NCI-H2227 treated with DMSO at 0.1 percent for 48 hours (cell line): Measurements from ENCODE around the gene SLC23A3.

Source experiments
- DNase-seq: peaks from one replicate; lab custom pipeline; 2025; lab: John Stamatoyannopoulos, UW

The SLC23A3 gene, protein sequence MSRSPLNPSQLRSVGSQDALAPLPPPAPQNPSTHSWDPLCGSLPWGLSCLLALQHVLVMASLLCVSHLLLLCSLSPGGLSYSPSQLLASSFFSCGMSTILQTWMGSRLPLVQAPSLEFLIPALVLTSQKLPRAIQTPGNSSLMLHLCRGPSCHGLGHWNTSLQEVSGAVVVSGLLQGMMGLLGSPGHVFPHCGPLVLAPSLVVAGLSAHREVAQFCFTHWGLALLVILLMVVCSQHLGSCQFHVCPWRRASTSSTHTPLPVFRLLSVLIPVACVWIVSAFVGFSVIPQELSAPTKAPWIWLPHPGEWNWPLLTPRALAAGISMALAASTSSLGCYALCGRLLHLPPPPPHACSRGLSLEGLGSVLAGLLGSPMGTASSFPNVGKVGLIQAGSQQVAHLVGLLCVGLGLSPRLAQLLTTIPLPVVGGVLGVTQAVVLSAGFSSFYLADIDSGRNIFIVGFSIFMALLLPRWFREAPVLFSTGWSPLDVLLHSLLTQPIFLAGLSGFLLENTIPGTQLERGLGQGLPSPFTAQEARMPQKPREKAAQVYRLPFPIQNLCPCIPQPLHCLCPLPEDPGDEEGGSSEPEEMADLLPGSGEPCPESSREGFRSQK

DNA sequence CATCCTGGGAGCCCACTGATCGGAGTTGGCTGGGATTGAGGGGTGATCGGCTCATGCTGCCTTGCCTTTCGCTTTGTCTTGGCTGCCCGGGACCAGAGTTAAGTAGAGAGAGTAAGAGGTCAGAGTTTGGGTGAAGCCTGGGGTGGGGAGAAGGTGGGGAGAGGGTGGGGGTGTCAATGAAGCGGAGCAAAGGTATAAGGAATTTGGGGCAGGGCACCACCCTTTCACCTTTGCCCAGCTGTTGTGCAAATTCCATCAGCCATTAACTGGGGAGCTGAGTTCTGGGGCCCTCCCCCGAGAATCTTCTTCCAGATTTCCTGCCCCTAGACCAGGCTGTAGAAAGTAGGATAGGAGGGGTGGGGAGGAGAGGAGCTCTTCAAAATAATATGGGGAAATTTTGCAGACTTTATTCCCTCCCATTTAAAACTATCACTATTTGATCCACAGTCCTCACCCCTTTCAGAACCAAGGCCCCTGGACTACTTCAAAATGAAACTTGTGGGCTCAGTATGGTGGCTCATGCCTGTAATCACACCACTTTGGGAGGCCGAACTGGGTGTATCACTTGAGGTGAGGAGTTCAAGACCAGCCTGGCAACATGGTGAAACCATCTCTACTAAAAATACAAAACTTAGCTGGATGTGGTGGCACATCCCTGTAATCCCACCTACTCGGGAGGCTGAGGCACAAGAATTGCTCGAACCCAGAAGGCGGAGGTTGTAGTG lies at the start of gene SLC23A3:
SLC23A3 (minus strand) TSS at position 100 of the 725 bp plus-strand sequence; CDS start at position 55, 45 bp downstream.
- DNase-seq: no peak

DNA sequence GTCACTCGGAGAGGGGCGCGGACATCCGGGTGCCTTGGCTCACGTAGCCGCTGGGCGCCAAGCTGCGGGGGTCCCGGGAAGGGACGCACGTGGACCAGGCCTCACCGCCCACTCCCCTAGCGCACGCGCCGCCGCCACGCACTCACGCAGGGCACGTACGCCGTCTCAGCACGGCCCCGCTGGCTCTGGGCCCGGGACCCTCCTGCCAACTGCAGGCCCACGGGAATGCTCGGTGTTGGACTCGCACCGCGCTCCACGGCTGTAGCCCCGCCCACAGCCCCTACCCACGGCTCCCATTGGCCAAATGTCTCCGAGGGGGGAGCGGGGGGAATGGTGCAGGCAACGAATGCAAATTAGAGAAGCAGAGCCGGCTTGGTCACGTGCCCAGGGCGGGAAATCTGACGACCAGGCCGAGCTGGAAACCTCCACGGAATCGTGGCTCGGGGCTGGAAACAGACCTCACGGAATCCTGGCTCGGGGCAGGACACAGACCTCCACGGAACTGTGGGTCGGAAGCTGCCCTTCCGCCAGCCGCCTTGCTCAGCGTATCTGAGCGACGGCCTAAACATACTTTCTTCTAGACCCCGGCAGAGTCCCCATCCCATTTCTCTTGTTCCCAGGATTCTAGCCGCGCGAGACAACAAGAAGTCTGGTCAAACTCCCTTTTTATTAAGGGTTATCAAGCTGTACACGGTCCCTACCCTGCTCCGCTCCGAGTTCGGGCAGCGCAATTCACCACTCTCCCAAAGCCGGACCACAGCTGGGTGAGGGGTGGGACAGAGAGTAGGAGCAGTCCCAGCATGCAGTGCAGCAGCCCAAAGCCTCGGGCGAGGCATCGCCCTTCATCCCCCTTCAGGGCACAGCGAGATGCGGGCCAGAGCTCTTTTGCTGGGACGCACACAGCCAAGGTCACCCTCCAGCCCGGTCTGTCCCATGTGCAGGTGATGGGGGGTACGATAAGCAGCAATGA lies 49.2 kb upstream of the SLC23A3 start, which contains the start of gene ABCB6:
ABCB6 (minus strand) TSS at position 227 of the 970 bp plus-strand sequence. CDS start 285 bp downstream, outside the sequence.
- DNase-seq: peak; percentile 96

DNA sequence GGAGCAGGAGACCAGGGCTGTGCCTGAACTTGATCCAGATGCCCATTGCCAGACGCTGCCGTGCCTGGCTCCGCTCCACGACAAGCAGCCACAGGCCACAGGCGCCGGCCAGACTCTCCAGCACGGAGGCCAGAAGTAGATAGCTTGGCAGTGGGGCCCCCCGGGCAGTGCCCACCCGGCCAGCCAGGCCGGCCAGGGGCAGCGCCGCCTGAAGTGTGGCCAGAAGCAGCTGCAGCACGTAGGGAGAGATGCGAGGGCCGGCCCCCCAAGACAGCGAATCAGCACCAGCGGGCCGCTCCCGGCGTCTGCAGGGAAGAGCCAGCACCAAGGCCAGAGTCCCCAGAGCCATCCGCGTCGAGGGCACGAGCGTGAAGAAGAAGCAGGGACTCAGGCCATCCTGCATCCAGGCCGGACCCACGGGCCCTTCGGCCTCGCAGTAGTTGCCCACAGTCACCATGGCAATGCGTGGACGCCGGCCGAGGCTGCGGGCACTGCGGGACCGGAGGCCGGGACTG lies 48.4 kb upstream of the SLC23A3 start:
- DNase-seq: peak; percentile 49

DNA sequence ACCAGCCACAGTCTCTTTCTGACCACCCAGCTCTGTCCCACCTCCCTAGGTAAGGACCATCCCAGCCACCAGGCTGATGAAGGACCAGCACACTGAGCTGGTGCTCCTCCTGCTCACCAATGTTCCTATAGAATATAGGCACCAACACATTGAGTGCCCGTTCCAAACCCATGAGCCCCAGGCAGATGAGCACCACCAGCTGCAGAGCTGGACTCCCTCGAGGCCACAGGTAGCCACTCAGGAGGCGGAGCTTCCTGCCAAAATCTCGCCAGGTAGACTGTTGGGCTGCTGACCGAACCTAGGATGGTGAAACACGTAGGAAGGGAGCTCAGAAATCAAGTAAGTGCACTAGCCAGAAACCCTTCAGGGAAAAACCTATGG lies 46.7 kb upstream of the SLC23A3 start:
- DNase-seq: no peak

DNA sequence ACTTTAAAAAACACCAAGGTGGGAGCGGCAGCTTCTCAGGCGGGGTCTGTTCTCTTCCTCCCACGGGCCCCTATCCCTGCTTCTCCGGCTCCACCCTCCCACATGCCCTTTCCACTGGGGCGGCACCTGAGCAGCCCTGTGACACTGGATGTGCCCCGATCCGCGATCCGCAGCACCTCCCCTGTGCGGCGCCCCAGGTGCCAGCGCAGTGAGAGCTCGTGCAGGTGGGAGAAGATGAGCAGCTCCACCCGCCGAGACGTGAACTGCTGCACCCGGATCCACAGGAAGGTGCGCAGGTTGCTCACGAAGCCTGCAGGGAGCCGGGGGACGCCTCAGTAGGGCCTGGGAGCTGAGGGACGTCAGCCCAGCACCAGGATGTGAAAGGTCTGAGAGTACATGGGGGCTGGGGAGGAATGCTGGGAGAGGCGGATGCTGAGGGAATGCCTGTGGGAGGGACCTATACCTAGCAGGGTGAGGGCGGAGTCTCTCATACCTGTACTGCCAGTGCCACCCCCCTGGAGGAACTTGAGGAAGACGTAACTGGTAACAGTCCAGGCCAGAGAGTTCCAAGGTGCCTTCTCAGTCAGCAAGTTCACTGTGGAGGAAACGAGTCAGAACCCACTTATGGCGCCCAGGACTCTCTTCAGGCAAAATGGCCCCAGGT lies 46.2 kb upstream of the SLC23A3 start:
- no peak for DNase-seq

DNA sequence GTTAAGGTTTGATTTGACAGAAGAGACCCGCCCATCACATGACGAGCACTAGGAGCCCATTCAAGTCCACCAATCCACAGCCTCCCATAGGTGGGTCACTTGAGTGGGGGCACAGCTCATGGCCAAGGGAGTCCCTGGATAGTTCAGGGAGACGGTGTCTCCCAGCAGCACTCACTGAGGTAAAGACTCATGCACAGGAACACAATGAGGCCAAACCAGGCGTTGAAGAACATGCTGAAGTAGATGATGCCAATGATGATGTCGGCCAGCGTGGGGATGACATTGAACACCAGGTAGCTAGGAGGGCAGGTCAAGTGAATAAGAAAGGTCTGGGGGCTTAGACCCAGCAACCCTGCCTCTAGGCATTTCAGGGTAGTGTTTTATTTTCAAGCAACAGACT lies 45.0 kb upstream of the SLC23A3 start:
- DNase-seq: no peak

DNA sequence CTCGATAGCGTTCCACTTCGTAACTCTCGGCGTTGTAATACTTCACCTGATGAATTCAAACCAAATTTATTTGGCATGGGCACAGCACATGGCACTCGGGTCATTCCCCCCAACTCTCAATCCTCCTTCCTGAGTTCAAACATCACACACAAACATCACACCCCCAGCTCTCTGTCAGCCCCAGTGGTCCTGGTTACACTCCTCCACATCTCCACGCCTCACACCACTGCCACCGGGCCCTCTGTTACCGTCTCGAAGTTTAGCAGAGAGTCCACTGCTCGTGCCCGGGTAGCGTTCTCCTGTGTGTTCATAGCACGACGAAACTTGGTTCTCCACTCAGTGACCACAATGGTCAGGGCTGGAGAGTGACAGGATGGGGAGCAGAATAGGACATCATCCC lies 44.3 kb upstream of the SLC23A3 start:
- no peak for DNase-seq

DNA sequence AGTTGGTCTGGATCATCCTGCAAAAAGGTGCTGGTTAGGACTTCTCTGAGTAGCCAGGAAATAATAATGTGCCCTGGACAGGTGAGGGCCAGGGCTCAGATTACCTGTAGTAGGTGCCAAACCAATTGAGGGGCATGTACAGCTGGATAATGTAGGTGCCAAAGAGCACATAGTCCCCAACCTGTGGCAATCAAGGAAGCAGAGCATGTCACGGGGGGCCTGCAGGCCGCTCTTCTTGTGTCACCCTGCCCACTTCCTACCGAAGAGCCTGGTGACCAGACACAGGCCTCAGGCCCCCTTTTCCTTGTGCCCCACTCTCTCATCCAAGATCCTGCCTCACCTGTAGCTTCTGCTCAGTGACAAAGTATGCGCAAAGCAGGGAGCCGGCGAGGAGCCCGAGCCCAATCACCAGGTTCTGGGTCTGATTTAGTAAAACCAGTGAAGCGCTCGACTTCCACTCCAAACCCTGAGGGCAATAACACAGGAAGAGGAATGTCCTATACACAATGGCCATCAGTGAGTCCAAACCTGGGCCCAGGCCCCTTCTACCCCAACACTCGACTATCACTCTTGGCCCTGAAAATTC lies 43.8 kb upstream of the SLC23A3 start:
- no peak for DNase-seq

DNA sequence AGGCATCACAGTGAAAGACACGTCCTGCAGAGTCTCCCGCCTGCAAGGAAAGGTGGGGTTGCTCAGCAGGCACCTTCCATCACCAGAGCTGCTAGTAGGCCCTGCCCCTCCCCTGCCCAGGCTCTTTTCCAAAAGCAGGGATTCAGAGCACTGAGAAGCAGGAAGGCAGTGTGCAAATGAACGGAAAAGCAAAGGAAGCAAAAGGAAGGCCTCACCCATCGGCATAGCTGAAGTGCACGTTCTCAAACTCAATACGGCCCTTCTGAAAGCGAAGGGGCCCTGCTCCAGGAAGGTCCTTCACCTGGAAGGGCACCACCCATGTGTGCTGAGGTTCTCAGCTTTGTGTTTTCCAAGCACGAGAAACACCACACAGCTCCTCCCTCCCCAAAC lies 43.2 kb upstream of the SLC23A3 start:
- no peak for DNase-seq

DNA sequence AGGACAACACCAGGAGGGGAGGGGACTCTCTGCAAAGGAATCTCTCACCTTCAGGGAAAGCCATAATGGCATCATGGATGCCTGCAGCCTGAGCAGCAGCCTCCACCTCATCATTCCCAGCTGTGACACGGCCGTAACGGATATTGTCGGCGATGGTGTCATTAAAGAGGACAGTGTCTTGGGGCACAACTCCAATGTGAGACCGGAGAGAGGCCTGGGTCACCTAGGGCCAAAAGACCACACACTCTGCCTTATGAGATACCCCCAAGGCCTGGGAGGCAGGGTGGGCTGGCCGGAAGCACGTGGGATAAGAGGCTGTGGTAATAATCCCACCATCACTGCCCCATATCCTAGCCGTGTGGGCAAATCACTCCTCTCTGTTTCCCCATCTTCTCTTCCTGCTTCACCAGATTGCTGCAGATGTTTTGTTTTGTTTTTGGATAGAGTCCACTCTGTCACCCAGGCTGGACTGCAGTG lies 41.1 kb upstream of the SLC23A3 start:
- DNase-seq: no peak

DNA sequence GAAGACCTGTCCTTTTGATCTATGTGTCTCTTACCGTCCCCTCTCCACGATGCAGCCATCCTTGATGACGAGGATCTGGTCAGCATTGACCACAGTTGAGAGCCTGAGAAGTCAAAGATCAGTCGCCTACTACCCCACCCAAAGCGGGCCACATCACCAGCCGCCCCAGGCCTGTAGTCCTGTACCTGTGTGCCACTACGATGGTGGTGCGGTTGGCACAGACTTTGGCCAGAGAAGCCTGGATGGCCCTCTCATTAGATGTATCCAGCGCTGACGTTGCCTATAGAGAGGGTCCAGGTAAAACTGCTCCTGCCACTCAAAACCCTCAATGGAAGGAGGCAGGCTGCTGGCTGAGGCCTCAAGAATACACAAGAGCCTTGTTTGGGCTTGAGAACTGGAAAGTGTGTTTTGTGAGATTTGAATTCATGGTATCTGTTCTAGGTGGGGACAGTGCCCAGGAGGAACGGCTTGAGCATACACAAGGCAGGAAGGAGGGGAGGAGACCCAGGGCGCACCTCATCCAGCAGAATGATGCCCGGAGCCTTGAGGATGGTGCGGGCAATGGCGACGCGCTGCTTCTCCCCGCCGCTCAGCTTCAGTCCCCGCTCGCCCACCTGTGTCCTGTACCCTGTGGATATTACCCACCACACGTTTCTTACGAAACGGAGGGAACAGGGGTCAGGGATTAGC lies 40.5 kb upstream of the SLC23A3 start:
- DNase-seq: no peak

DNA sequence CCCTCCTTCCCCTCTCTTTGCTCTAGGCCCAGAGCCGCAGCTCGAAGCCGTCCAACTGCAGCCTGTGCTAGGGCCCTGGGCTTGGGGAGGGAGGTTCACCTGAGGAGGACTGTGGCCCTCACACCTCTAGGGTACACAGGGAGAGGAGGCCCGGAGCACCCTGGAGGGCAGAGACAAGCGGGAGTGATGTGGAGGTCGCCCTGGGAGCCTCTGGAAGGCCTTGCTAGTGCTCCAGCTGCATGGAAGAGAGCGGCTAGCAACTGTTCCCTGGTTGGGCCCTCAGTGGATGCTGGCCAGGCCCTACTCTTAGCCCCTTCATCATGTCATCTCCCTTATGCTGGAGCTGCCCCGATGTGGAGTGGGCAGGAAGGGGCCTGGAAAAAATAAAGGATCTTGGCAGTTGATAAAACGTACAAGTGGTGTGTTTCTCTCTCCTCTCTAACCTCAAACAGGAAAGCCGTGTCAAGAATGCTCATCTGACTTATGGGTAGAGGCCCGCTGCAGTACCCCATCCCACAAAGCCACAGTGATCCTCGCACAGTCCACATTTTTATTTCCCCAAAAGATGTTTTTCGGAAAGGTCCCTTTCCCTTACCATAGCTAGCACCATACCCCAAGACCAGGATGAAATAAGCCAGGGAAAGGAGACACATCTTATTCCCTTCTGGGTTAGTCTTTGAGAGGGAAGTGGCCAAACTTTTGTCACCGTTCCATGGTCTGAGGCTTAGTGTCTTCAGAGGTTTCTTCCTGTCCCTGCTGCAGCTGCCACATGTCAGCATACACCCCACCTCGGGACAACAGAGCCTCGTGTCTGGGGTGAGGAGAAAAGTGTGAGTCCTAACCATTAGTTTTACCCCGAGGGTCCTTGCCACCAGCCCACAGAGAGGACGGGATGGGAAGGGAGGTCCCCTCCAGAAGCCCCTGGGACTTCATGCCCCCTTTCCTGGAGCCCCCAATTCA lies 39.7 kb upstream of the SLC23A3 start:
- no peak for DNase-seq

DNA sequence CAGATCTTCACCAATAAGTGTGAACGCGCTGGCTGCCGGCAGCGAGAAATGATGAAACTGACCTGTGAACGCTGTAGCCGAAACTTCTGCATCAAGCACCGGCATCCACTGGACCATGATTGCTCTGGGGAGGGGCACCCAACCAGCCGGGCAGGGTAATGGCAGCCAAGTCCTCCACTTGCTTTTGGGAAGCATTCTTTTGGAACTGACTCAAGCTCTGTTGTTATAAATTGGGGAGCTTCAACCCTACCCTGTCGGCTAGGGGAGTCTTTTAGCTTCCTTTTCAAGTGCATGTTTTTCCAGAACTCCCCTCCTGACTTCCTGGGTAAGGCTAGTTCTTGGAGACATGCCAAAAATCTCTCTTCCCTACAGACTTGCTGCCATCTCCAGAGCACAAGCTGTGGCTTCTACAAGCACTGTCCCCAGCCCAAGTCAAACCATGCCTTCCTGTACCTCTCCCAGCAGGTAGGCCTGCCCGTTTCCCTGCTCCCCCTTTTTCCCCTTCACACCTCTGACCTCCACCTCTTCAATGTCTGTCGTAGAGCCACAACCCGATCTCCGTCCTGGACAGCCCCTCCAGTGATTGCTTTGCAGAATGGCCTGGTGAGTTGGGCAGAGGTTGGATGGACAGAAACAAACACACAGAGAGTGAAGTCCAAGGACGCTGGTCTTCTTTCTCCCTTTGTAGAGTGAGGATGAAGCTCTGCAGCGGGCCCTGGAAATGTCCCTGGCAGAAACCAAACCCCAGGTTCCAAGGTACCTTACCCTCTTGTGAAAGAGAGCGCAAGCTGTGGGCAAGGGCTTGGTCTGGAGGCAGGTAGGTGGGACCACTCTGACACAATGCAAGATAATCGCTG lies 38.3 kb upstream of the SLC23A3 start:
- peak; percentile 45 for DNase-seq

DNA sequence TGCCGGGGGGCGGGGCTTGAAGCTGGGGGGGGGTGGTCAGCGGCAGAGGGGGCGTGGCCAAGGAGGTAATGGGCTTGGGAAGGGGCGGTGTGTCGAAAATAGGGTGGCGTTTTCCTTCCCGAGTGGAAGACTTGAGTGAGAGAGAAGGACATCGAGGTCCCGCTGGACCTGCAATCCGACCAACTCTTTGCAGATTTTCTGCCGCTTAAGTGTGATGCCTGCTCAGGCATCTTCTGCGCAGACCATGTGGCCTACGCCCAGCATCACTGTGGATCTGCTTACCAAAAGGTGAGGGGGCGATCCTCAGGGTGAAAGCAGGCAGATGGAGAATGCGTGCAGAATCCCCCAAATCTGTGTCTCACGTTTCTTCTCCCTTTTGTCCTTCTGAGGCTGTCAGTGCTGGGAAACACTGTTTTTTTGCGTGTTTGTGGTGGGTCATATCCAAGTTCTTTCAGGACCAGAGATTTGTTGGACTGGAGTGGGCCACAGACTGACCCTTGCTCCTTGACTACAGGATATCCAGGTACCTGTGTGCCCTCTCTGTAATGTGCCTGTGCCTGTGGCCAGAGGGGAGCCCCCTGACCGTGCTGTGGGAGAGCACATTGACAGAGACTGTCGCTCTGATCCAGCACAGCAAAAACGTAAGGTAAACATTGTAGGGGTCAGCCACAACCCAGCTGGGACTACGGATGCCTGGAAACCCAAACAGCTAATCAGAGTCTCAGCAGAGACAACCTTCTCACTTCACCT lies 37.5 kb upstream of the SLC23A3 start:
- no peak for DNase-seq

DNA sequence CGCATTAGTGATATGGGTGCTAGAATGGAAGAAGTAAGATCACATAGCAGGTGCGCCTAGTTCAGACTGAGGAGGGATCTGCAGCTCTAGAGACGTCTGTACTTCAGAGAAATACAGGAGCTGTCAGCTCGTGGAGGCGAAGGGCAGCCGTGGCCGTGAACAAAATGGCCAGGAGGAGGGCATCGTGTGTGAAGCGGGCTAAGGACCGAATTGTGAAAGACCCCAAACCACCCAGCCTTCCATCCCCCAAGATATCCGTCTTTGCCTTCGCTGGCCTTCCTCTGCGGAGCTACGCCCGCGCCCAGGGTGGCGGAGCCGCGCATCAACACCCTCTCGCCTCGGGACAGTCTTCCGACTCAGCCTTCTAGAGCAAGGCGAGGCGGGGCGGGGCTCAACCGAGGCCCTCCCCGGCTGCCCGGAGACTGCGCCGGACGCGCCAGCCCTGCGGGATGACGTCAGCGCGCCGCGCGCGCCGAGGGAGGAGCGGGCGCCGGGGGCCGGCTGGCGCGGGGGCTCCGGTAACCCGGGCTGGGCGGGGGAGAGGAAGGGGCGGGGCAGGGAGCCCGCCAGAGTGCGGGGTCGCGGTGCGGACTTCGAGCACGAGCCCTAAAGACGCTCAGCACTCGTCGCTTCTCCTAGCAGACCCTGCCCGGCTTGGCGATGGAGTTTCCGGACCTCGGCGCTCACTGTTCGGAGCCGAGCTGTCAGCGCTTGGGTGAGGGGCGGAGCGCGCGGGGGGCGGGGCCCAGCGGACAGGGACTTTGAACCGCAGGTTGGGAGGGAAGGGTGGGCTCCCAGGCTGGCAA lies 36.7 kb upstream of the SLC23A3 start, which contains the start of gene ZFAND2B:
ZFAND2B (plus strand) TSS at position 455 of the 806 bp plus-strand sequence; CDS start at position 661, 206 bp downstream.
- peak; percentile 96 for DNase-seq

DNA sequence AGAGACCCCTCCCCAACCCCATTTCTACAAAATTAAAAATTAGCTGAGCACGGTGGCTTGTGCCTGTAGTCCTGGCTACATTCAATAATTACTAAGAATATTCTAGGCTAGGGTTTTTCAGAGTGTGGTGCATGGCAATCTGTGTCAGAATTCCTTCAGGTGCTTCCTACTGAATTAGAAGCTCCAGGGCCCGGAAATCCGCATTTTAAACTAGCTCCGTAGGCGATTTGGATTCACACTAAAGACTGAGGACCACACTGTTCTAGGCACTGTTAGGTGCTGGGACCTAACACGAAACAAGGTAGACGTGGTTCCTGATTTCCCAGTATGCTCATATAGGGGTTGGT lies 36.1 kb upstream of the SLC23A3 start:
- no peak for DNase-seq
